PFSK-1 (cell line): ENCODE results near the gene LNP1.

ENCODE experiments used
- FOXP2 ChIP-seq: optimal IDR thresholded peaks from 2 replicates; pipeline ENCODE3; 2011; ENCODE audit warnings: borderline replicate concordance, control low read depth, inconsistent platforms; ENCODE audit not compliant: insufficient read depth; ENCODE audit errors: extremely low read length, extremely low read depth
- POLR2AphosphoS5 ChIP-seq: IDR thresholded peaks from 2 replicates; pipeline ENCODE4 v1.6.1; 2012; ENCODE audit warnings: low read depth, mild to moderate bottlenecking, control low read depth, low read length, moderate library complexity
- REST ChIP-seq, 2 experiments: IDR thresholded peaks; 2 replicates each; pipeline versions ENCODE4 v1.6.1 to v1.8.0; 2011 to 2012; ENCODE audit warnings: low read depth in 2 of 2, low read length in 2 of 2, control low read depth in 1 of 2, inconsistent platforms in 1 of 2, mild to moderate bottlenecking in 1 of 2, moderate library complexity in 1 of 2; ENCODE audit not compliant: insufficient read depth in 1 of 2
- TAF1 ChIP-seq: IDR thresholded peaks from 2 replicates; pipeline ENCODE4 v1.6.1; 2012; ENCODE audit warnings: low read length, control low read depth, borderline replicate concordance; ENCODE audit not compliant: insufficient read depth

GRCh38 chr3:100354850-100355249 is 46.5 kb upstream of the LNP1 start:
- TF ChIP-seq POLR2AphosphoS5 = no peak
- TF ChIP-seq REST (IDR thresholded peaks at IDR 0.05; ENCODE audit: insufficient read depth in 1 of 2, low read depth in 2 of 2, low read length in 2 of 2) = no peak
- TF ChIP-seq TAF1 = no peak
- no peak for TF ChIP-seq FOXP2
